Esophagus muscularis mucosa (tissue), 4 donors: ENCODE measurements around the gene CARS1. TPM values are rescaled to one million over a fixed set of nuclear protein-coding genes. Genes with fewer than 3 reads are reported as not detected.
A peak's percentile ranks its signal among the peaks of the same experiment; 100 is the strongest.

Source experiments
- DNase-seq: peaks from one replicate; pipeline ENCODE4 v3.0.0-alpha.2; 2017; ENCODE audit errors: extremely low spot score
- H3K27ac ChIP-seq, 4 donors: fragments of 200-600 bp; sonication (generic); replicated peaks in 1 of 4; 1 replicate in 3 of 4; 2 replicates in 1 of 4; pipeline ENCODE4 v1.5.1; 2016 to 2019; ENCODE audit warnings: mild to moderate bottlenecking in 1 of 4
- H3K27me3 ChIP-seq, 4 donors: fragments of 200-600 bp; sonication (generic); one replicate each; pipeline versions ENCODE4 v1.5.1 to v1.6.0; 2016 to 2019
- H3K36me3 ChIP-seq, 4 donors: fragments of 200-600 bp; sonication (generic); one replicate each; pipeline ENCODE4 v1.5.1; 2016 to 2019
- H3K4me1 ChIP-seq, 4 donors: fragments of 200-600 bp; sonication (generic); one replicate each; pipeline ENCODE4 v1.5.1; 2016 to 2019
- H3K4me3 ChIP-seq, 4 donors: fragments of 200-600 bp; sonication (generic); 1 replicate in 2 of 4; 2 replicates in 2 of 4; pipeline ENCODE4 v1.5.1; 2016 to 2019; ENCODE audit warnings: mild to moderate bottlenecking in 4 of 4, moderate library complexity in 1 of 4
- H3K9me3 ChIP-seq, 4 donors: fragments of 200-600 bp; sonication (generic); 1 replicate in 3 of 4; 2 replicates in 1 of 4; pipeline ENCODE4 v1.5.1; 2016 to 2019
- CTCF ChIP-seq, 3 experiments: fragments of 200-600 bp in 2 of 3; fragments of 450-650 bp in 1 of 3; sonication (generic) in 2 of 3; IDR thresholded peaks; one replicate each; pipeline ENCODE4 v1.5.1; 2017 to 2019; ENCODE audit warnings: antibody characterized with exemption in 3 of 3, mild to moderate bottlenecking in 2 of 3, moderate library complexity in 1 of 3
- EP300 ChIP-seq: sonication (generic); formaldehyde crosslinking; IDR thresholded peaks from one replicate; pipeline ENCODE4 v1.6.1; 2017; ENCODE audit warnings: antibody characterized with exemption
- POLR2A ChIP-seq: fragments of 450-650 bp; IDR thresholded peaks from one replicate; pipeline ENCODE4 v1.6.1; 2017; ENCODE audit warnings: antibody characterized with exemption, moderate library complexity, mild to moderate bottlenecking, low read depth
- POLR2AphosphoS5 ChIP-seq, 2 donors: sonication (generic); formaldehyde crosslinking; IDR thresholded peaks; one replicate each; pipeline ENCODE4 v1.6.1; 2017; ENCODE audit warnings: antibody characterized with exemption in 2 of 2
- WGBS: methylation state at CpG from one replicate; pipeline ENCODE4 v1.1.5; 2018; 5-methylcytosine and 5-hydroxymethylcytosine counted together
- intact Hi-C: fragments of 100-400 bp; cut with DNase I; formaldehyde crosslinking; loops from one replicate; pipeline ENCODE4 v1.15.1; 2023
- total RNA-seq, 4 donors: library from RNA; depleted of rRNA; stranded (reverse); fragments of >200 nt; gene quantifications; one replicate each; pipeline versions ENCODE4 v1.1.0 to v1.2.1, GENCODE V29; 2016

CARS1 gene
- total RNA-seq, 4 donors from 2014 or later, result 30.3 to 35.6 (median 34.9) TPM

GRCh38 chr11:3052109-3052479, 5.1 kb downstream of the CARS1 start:
- 51% methylated on average over 14 of the region's 14 CpGs for WGBS

GRCh38 chr11:3051196-3052108, 5.8 kb downstream of the CARS1 start:
- Histone ChIP-seq H3K4me3 (no peak overlapping the region), H3K4me1 (peaks cover 38 to 86% (median 78%) of the 10 kb centered on the region in 4 donors), H3K27me3 (no peaks in the 10 kb centered on the region), H3K27ac (peak overlapping the region in 2 of 4 donors; percentile 33 to 88), H3K36me3 (peaks cover 0 to 27% (median 20%) of the 10 kb centered on the region in 4 donors), H3K9me3 (no peaks in the 10 kb centered on the region)
- TF ChIP-seq POLR2AphosphoS5 (IDR thresholded peaks at IDR 0.05), result no peak
- no peak for TF ChIP-seq EP300
- no peak for TF ChIP-seq POLR2A
- TF ChIP-seq CTCF (IDR thresholded peaks at IDR 0.05), result no peak
- intact Hi-C loops, result loop anchor here (5.0 kb wide), 1 partner anchor 41 kb away; no protein-coding TSS in a partner anchor
- 70% methylated on average over 10 of the region's 13 CpGs for WGBS
- no peak for DNase-seq

More at GRCh38 chr11:3052109-3052479, 5.1 kb downstream of the CARS1 start:
- no peaks in the 10 kb centered on the region for H3K9me3 ChIP-seq
- H3K36me3 ChIP-seq, result peaks cover 0 to 25% (median 18%) of the 10 kb centered on the region in 4 donors
- no peak for DNase-seq
- peak overlapping the region in 2 of 4 donors; percentile 13 to 88 for H3K27ac ChIP-seq
- intact Hi-C loops, result loop anchor here (5.0 kb wide), 1 partner anchor 40 kb away; no protein-coding TSS in a partner anchor
- no peak for TF ChIP-seq POLR2AphosphoS5 (IDR thresholded peaks at IDR 0.05)
- no peak for TF ChIP-seq POLR2A
- TF ChIP-seq CTCF (IDR thresholded peaks at IDR 0.05), result no peak
- TF ChIP-seq EP300, result no peak
- H3K27me3 ChIP-seq, result no peaks in the 10 kb centered on the region
- peaks cover 41 to 90% (median 82%) of the 10 kb centered on the region in 4 donors for H3K4me1 ChIP-seq
- no peak overlapping the region for H3K4me3 ChIP-seq

- intact Hi-C loops, result loop anchor here (5.0 kb wide), 1 partner anchor 42 kb away; no protein-coding TSS in a partner anchor
- peak overlapping the region; percentile 42 to 88 (median 76) for H3K27ac ChIP-seq
- TF ChIP-seq EP300 (no peak), CTCF (IDR thresholded peaks at IDR 0.05) (no peak), POLR2AphosphoS5 (IDR thresholded peaks at IDR 0.05) (no peak), POLR2A (no peak)
- no peaks in the 10 kb centered on the region for H3K27me3 ChIP-seq
- 89% methylated on average over 14 of the region's 18 CpGs for WGBS
- H3K4me3 ChIP-seq, result no peak overlapping the region
- H3K9me3 ChIP-seq, result no peaks in the 10 kb centered on the region
- peaks cover 29 to 85% (median 71%) of the 10 kb centered on the region in 4 donors for H3K4me1 ChIP-seq
- H3K36me3 ChIP-seq, result peaks cover 0 to 35% (median 23%) of the 10 kb centered on the region in 4 donors
- no peak for DNase-seq
Measured at GRCh38 chr11:3050386-3051195, 6.6 kb downstream of the CARS1 start.

- peak overlapping the region; percentile 75 to 88 (median 80) for H3K27ac ChIP-seq
- peak overlapping the region in 2 of 4 donors; percentile 2 to 14 for H3K4me3 ChIP-seq
- intact Hi-C loops, result loop anchor here (5.0 kb wide), 1 partner anchor 43 kb away; no protein-coding TSS in a partner anchor
- TF ChIP-seq EP300 (peak; percentile 58), POLR2A (no peak), POLR2AphosphoS5 (IDR thresholded peaks at IDR 0.05) (peak; percentile 80 to 85), CTCF (IDR thresholded peaks at IDR 0.05) (peak; percentile 35 to 52 (median 48))
- peaks cover 0 to 43% (median 31%) of the 10 kb centered on the region in 4 donors for H3K36me3 ChIP-seq
- no peaks in the 10 kb centered on the region for H3K27me3 ChIP-seq
- DNase-seq, result no peak
- H3K9me3 ChIP-seq, result no peaks in the 10 kb centered on the region
- H3K4me1 ChIP-seq, result peaks cover 24 to 82% (median 65%) of the 10 kb centered on the region in 4 donors
- 31% methylated on average over 15 of the region's 18 CpGs for WGBS
Measured at GRCh38 chr11:3049430-3050243, 7.6 kb downstream of the CARS1 start.
